ENCODE data around the gene EIF2AK2.
A peak's percentile ranks its signal among the peaks of the same experiment; 100 is the strongest.

EIF2AK2 gene

DNA sequence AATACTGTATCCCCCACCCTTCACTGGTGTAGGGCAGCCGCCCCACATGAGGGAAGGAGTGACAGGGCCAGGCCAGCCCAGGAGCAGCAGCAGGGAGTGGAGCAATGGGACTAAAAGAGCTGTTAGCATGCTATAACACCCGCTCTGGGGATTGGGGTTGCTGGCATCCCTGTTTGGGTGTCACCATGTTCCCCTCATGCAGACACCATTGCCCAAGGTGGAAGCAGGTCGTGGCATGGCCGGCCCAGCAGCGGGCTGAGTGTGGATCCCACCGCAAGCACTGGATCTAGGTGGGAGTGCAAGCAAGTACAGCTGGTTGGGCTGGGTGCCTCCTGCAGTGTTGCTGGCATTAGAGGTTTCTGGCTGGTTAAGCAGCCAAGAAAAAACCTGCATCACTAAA is 35.0 kb upstream of the EIF2AK2 start:
- Histone ChIP-seq H3K4me3 (ENCODE audit: low read length) (no peak overlapping the region), H3K9me3 (ENCODE audit: control insufficient read depth, low read length) (no peaks in the 10 kb centered on the region), H3K4me1 (ENCODE audit: control insufficient read depth, insufficient read depth, low read length) (peaks cover 17% of the 10 kb centered on the region), H3K9ac (ENCODE audit: low read length) (no peak overlapping the region), H3K27me3 (replicated peaks; ENCODE audit: control insufficient read depth, insufficient read depth, low read length) (no peaks in the 10 kb centered on the region), H3K36me3 (ENCODE audit: control insufficient read depth, insufficient read depth, low read length, severe bottlenecking) (no peaks in the 10 kb centered on the region)
- no peak for DNase-seq (ENCODE audit: low read depth)

DNA sequence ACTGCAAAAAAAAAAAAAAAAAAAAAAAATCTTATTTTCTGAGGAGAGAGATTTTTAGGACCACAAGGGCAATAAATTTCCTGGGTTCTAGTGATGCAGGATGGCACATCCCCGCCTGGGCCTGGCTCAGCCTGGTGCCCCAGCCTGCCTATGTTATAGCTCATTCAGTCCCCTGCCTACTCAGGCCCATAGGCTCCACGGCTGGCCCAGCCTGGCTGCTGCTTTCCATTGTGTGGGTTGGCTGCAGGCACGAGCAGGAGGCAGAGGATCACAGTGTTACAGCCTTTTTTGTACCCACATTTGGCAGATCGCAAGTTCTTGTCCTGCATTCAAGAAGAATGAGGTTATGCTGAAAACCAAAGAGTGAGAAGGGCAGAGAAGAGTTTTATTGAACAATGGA is 34.5 kb upstream of the EIF2AK2 start:
- Histone ChIP-seq H3K27me3 (replicated peaks; ENCODE audit: control insufficient read depth, insufficient read depth, low read length) (no peaks in the 10 kb centered on the region), H3K9ac (ENCODE audit: low read length) (no peak overlapping the region), H3K9me3 (ENCODE audit: control insufficient read depth, low read length) (no peaks in the 10 kb centered on the region), H3K4me1 (ENCODE audit: control insufficient read depth, insufficient read depth, low read length) (peaks cover 17% of the 10 kb centered on the region), H3K4me3 (ENCODE audit: low read length) (no peak overlapping the region), H3K36me3 (ENCODE audit: control insufficient read depth, insufficient read depth, low read length, severe bottlenecking) (no peaks in the 10 kb centered on the region)
- no peak for DNase-seq (ENCODE audit: low read depth)

DNA sequence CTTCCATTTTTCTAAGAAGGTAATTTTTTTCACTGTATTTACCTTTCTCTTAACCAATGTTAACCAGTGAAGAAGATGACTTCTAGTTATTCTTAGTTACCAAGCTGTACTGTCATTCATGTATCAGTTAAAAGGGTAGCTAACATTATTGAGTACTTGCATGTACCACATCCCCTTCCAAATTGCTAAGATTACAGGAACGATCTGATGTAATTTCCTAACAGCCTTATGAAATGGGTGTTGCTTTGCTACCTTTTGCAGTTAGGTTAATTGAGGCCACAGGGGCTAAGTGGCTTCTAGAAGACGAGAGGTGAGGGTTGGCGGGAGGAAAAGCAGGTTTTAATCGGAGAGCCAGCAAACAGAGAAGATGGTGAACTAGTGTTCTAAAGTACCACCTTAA is 33.5 kb upstream of the EIF2AK2 start:
- H3K9ac ChIP-seq (ENCODE audit: low read length): no peak overlapping the region
- H3K9me3 ChIP-seq (ENCODE audit: control insufficient read depth, low read length): no peaks in the 10 kb centered on the region
- peaks cover 17% of the 10 kb centered on the region for H3K4me1 ChIP-seq (ENCODE audit: control insufficient read depth, insufficient read depth, low read length)
- no peaks in the 10 kb centered on the region for H3K36me3 ChIP-seq (ENCODE audit: control insufficient read depth, insufficient read depth, low read length, severe bottlenecking)
- no peaks in the 10 kb centered on the region for H3K27me3 ChIP-seq (replicated peaks; ENCODE audit: control insufficient read depth, insufficient read depth, low read length)
- no peak for DNase-seq (ENCODE audit: low read depth)
- H3K4me3 ChIP-seq (ENCODE audit: low read length): no peak overlapping the region

DNA sequence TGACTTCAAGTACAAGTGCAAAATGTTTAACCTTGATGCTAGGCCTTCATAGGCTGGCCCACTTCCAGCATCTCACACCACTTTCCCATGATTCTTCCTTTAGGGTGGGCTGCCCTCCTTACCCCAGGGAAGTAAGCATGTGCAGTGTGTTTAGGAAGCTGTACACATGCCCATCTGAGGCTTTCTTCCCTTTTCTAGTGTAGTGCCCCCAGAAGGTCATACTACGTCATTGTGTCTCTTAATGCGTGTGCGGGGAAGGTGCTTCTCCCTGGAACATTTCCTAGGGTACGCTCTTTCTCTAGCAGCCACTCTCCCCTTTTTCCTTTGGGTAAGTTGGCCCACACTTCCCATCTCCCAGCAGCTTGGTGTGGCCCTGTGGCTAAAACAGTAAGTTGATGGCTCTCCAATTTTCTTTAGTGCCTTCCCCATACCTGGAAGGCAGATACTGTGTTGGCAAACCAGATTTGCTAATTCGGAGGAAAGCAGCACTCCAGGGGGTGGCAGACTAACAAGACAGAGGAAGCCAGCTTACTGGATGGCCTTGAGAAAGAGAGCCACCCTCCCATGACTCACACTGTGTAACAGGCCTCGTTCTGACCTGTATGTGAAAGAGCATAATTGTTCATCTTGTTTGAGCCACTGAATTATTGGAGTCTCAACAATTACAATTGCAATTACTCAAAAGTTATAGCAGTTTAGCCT is 32.8 kb upstream of the EIF2AK2 start:
- H3K4me3 ChIP-seq (ENCODE audit: low read length): no peak overlapping the region
- H3K4me1 ChIP-seq (ENCODE audit: control insufficient read depth, insufficient read depth, low read length): peaks cover 17% of the 10 kb centered on the region
- no peaks in the 10 kb centered on the region for H3K36me3 ChIP-seq (ENCODE audit: control insufficient read depth, insufficient read depth, low read length, severe bottlenecking)
- DNase-seq (ENCODE audit: low read depth): peak; percentile 73
- H3K9me3 ChIP-seq (ENCODE audit: control insufficient read depth, low read length): no peaks in the 10 kb centered on the region
- no peak overlapping the region for H3K9ac ChIP-seq (ENCODE audit: low read length)
- no peaks in the 10 kb centered on the region for H3K27me3 ChIP-seq (replicated peaks; ENCODE audit: control insufficient read depth, insufficient read depth, low read length)

DNA sequence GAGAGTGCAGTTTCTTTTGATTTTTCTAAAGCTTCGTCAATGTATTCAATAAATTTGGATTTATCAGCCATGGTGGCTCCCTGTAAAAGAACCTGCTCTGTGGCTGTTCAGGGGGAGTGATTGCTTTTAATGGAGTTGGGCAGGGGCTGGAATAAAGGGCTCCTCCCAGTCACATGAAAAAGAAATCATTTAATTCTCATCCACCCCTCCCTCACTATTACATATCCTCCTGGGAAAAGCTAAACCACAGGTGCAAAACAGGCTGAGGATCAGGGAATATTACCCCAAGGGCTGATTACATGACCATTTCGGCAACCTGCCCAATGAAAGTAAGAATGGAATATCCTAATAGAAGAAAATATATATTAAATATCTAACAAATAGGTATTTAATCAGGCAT is 31.8 kb upstream of the EIF2AK2 start, which contains the start of gene SULT6B1:
Gene SULT6B1, minus strand, starts transcription at position 101 of the 400 bp plus-strand sequence. Its CDS starts 30 bp downstream, at position 71.
- no peak for DNase-seq (ENCODE audit: low read depth)
- no peak within 1 kb of the TSS for H3K4me3 ChIP-seq (ENCODE audit: low read length)
- peaks cover 17% of the 10 kb centered on the region for H3K4me1 ChIP-seq (ENCODE audit: control insufficient read depth, insufficient read depth, low read length)
- H3K9ac ChIP-seq (ENCODE audit: low read length): no peak within 1 kb of the TSS
- no peaks in the 10 kb centered on the region for H3K9me3 ChIP-seq (ENCODE audit: control insufficient read depth, low read length)
- no peaks in the 10 kb centered on the region for H3K27me3 ChIP-seq (replicated peaks; ENCODE audit: control insufficient read depth, insufficient read depth, low read length)
- no peaks in the 10 kb centered on the region for H3K36me3 ChIP-seq (ENCODE audit: control insufficient read depth, insufficient read depth, low read length, severe bottlenecking)

DNA sequence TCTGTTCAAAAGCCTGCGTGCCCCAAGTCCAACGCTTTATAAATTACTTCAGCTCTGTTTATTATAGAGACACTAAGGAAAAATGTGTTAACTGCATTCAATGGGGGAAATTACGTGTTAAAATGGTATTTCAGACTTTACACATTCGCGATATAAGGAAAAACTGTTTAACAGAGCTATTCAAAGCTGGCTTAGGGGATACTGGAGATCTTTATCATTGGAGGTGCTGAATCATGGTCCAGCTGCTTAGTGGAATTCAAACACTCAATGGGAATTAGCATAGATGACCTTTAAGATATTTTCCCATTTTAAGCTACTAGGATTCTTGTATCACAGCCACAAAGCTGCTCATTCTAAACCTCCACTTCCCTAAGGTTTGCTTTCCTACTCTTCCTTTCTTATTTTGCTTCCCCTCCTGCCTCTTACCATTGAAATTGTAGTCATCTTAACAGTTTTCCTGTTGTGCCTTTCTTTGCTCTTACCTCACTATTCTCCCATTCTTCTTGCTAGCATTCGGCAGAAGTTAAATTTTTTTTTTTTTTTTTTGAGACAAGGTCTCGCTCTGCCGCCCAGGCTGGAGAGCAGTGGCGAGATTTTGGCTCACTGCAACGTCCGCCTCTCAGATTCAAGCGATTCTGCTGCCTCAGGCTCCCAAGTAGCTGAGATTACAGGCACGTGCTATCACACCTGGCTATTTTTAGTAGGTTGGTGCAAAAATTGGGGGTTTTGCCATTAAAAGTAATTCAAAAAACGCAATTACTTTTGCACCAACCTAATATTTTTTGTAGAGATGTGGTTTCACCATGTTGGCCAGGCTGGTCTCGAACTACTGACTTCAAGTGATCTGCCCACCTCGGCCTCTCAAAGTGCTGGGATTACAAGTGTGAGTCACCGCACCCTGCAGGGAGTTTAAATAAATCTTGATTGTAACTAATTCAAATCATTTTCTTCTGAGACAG is 25.2 kb upstream of the EIF2AK2 start:
- H3K4me1 ChIP-seq (ENCODE audit: control insufficient read depth, insufficient read depth, low read length): peaks cover 12% of the 10 kb centered on the region
- no peak overlapping the region for H3K9ac ChIP-seq (ENCODE audit: low read length)

DNA sequence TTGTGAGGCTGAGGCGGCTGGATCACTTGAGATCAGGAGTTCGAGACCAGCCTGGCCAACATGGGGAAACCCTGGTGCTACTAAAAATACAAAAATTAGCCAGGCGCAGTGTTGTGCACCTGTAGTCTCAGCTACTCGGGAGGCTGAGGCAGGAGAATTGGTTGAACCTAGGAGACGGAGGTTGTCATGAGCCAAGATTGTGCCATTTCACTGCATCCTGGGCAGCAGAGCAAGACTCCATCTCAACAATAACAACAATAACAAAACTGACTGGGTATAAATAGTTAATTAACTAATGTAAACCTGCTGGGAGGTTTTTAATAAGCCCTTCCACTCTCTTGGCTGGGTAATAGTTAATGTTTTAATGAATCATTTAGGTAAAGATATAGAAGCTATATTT is 23.9 kb upstream of the EIF2AK2 start:
- Histone ChIP-seq H3K4me1 (ENCODE audit: control insufficient read depth, insufficient read depth, low read length) (peaks cover 12% of the 10 kb centered on the region), H3K36me3 (ENCODE audit: control insufficient read depth, insufficient read depth, low read length, severe bottlenecking) (no peaks in the 10 kb centered on the region), H3K9me3 (ENCODE audit: control insufficient read depth, low read length) (no peaks in the 10 kb centered on the region), H3K27me3 (replicated peaks; ENCODE audit: control insufficient read depth, insufficient read depth, low read length) (no peaks in the 10 kb centered on the region), H3K4me3 (ENCODE audit: low read length) (no peak overlapping the region), H3K9ac (ENCODE audit: low read length) (no peak overlapping the region)
- no peak for DNase-seq (ENCODE audit: low read depth)

More for the DNA sequence above, 25.2 kb upstream of the EIF2AK2 start:
- no peaks in the 10 kb centered on the region for H3K36me3 ChIP-seq (ENCODE audit: control insufficient read depth, insufficient read depth, low read length, severe bottlenecking)
- no peaks in the 10 kb centered on the region for H3K9me3 ChIP-seq (ENCODE audit: control insufficient read depth, low read length)
- no peak overlapping the region for H3K4me3 ChIP-seq (ENCODE audit: low read length)
- H3K27me3 ChIP-seq (replicated peaks; ENCODE audit: control insufficient read depth, insufficient read depth, low read length): no peaks in the 10 kb centered on the region
- DNase-seq (ENCODE audit: low read depth): peak; percentile 36

DNA sequence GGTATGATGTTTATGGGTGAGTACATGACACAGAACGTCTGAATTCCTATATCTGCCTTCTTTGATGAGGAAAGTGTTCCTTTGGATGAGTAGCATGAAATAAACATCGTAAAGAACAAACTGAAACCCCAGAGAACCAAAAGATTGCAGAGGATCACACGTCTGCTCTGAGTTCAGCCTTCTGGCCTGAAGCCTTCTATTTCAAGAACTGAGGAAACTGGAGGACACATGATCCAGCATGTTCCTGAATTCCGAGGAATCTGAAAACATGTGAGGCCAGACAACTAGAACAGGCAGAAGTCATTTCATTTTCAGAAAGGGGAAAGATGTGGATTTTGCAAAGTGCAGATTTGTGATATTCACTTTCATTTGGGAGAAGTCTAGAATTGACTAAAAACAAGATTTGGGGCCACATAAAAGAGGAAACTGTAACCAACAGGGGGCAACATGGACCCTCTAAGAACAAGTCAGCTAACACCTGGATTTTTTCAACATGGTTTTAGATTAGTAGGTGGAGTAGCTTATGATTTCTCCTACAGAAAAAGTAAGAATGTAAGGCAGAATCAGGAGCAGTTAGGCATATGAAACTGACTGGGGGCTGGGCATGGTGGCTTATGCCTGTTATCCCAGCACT is 23.3 kb upstream of the EIF2AK2 start:
- Histone ChIP-seq H3K9me3 (ENCODE audit: control insufficient read depth, low read length) (no peaks in the 10 kb centered on the region), H3K4me3 (ENCODE audit: low read length) (peak overlapping the region; percentile 23), H3K36me3 (ENCODE audit: control insufficient read depth, insufficient read depth, low read length, severe bottlenecking) (no peaks in the 10 kb centered on the region), H3K27me3 (replicated peaks; ENCODE audit: control insufficient read depth, insufficient read depth, low read length) (no peaks in the 10 kb centered on the region), H3K4me1 (ENCODE audit: control insufficient read depth, insufficient read depth, low read length) (peaks cover 12% of the 10 kb centered on the region), H3K9ac (ENCODE audit: low read length) (peak overlapping the region; percentile 31)
- DNase-seq (ENCODE audit: low read depth): peak; percentile 68

DNA sequence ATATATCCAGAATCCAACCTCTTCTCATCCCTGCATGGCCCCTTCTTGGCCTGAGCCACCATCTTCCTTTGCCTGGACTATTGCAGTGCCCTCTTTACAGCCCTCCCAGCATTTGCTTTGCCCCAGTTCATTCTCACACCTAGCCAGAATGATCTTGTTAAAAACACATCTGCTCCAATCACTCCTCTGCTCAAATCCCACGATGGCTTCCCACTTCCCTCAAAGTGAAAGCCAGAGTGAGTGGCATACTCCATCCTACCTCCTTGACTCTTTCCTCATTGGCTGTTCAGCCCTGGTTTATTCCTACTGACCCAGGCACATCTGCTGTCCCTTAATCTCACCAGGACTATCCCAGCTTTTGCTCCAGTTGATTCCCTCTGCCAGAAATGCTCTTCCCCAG is 17.0 kb upstream of the EIF2AK2 start:
- Histone ChIP-seq H3K9ac (ENCODE audit: low read length) (no peak overlapping the region), H3K4me3 (ENCODE audit: low read length) (no peak overlapping the region), H3K9me3 (ENCODE audit: control insufficient read depth, low read length) (no peaks in the 10 kb centered on the region), H3K27me3 (replicated peaks; ENCODE audit: control insufficient read depth, insufficient read depth, low read length) (no peaks in the 10 kb centered on the region), H3K36me3 (ENCODE audit: control insufficient read depth, insufficient read depth, low read length, severe bottlenecking) (no peaks in the 10 kb centered on the region), H3K4me1 (ENCODE audit: control insufficient read depth, insufficient read depth, low read length) (no peaks in the 10 kb centered on the region)
- DNase-seq (ENCODE audit: low read depth): no peak

DNA sequence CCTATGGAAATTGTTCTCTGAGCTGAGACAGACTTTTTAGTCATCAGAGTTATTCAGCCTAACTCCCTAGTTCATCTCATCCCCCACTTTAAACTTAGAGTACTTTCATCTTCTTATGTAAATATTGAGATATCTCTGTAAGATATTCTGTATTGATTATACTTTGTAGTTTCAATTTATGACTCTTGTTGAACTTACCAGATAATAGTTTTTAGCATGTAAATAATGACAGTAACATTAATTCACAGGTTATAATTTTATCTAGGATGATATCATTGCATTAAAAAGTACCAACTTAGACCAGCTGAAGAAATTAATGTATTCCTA is 14.8 kb upstream of the EIF2AK2 start:
- DNase-seq (ENCODE audit: low read depth): no peak
- H3K4me1 ChIP-seq (ENCODE audit: control insufficient read depth, insufficient read depth, low read length): peaks cover 3% of the 10 kb centered on the region
- H3K27me3 ChIP-seq (replicated peaks; ENCODE audit: control insufficient read depth, insufficient read depth, low read length): no peaks in the 10 kb centered on the region
- no peaks in the 10 kb centered on the region for H3K36me3 ChIP-seq (ENCODE audit: control insufficient read depth, insufficient read depth, low read length, severe bottlenecking)
- no peak overlapping the region for H3K4me3 ChIP-seq (ENCODE audit: low read length)
- no peaks in the 10 kb centered on the region for H3K9me3 ChIP-seq (ENCODE audit: control insufficient read depth, low read length)
- no peak overlapping the region for H3K9ac ChIP-seq (ENCODE audit: low read length)
